Aorta (tissue), 5 donors: ENCODE measurements around the gene NCF2. TPM values are rescaled to one million over a fixed set of nuclear protein-coding genes. Genes with fewer than 3 reads are reported as not detected.

Experiments
- ATAC-seq: fragments of 200-7000 bp; cut with Tn5 transposase; one replicate; pipeline ENCODE4 v1.9.1; 2022; ENCODE audit warnings: moderate library complexity; ENCODE audit not compliant: low FRiP score
- DNase-seq, 2 donors: peaks; one replicate each; pipeline ENCODE4 v3.0.0-alpha.2; 2020
- H3K27ac ChIP-seq, 2 donors: one replicate each; pipeline ENCODE4 v1.5.1; 2013; ENCODE audit warnings: low read length in 2 of 2, mild to moderate bottlenecking in 2 of 2, moderate library complexity in 2 of 2, control low read depth in 1 of 2, inconsistent platforms in 1 of 2, low read depth in 1 of 2
- H3K27me3 ChIP-seq, 2 donors: one replicate each; pipeline ENCODE4 v1.6.1; 2013; ENCODE audit warnings: control low read depth in 1 of 2, low read length in 1 of 2, mild to moderate bottlenecking in 1 of 2, moderate library complexity in 1 of 2; ENCODE audit not compliant: insufficient read depth in 2 of 2, control insufficient read depth in 1 of 2
- H3K36me3 ChIP-seq, 2 donors: one replicate each; pipeline ENCODE4 v1.6.1; 2013; ENCODE audit warnings: control low read depth in 1 of 2, low read length in 1 of 2, mild to moderate bottlenecking in 1 of 2; ENCODE audit not compliant: insufficient read depth in 2 of 2, control insufficient read depth in 1 of 2
- H3K4me1 ChIP-seq, 2 donors: one replicate each; pipeline ENCODE4 v1.6.1; 2013; ENCODE audit warnings: low read length in 2 of 2, control low read depth in 1 of 2, mild to moderate bottlenecking in 1 of 2, moderate library complexity in 1 of 2; ENCODE audit not compliant: insufficient read depth in 2 of 2, control insufficient read depth in 1 of 2
- H3K4me3 ChIP-seq, 2 donors: one replicate each; pipeline ENCODE4 v1.5.1; 2013; ENCODE audit warnings: low read length in 2 of 2, control low read depth in 1 of 2, mild to moderate bottlenecking in 1 of 2
- H3K9me3 ChIP-seq: one replicate; pipeline ENCODE4 v1.6.1; 2013; ENCODE audit warnings: mild to moderate bottlenecking, low read length; ENCODE audit not compliant: control insufficient read depth
- WGBS, 2 donors: extraction: QIAGEN DNeasy Blood & Tissue Kit; methylation state at CpG; one replicate each; pipeline ENCODE4 v1.1.7; 2013; 5-methylcytosine and 5-hydroxymethylcytosine counted together
- intact Hi-C, 2 donors: fragments of 100-400 bp; cut with DNase I; formaldehyde crosslinking; loops; one replicate each; pipeline versions ENCODE4 v1.14.2 to v1.15.0; 2022
- polyA plus RNA-seq, 2 donors: library from polyadenylated mRNA; stranded (reverse); fragments of 200-250 nt; gene quantifications; one replicate each; pipeline ENCODE4 v1.2.3, GENCODE V29; 2013
- total RNA-seq, 2 donors: library from RNA; stranded (reverse); fragmentation: NEBNext Ultra II Directional; extraction: Animal tissue kit (Norgen Biotek cat#: 25700); gene quantifications; one replicate each; pipeline ENCODE4 v1.2.1, GENCODE V29; 2021
- donor health status: healthy with polysubstance abuse.
- donor health status: Bipolar disorder and iron deficiency.
- donor health status: DM: no; HTN: no; CAD: no.
- donor health status: DM: no; HTN: no; CAD: no.
- donor health status: DM: yes; HTN: yes; CAD: no.

NCF2 gene
- total and polyA plus RNA-seq, 4 donors, result 2.2 to 28.0 (median 18.4) TPM

GRCh38 chr1:183546427-183546826 is 43.8 kb downstream of the NCF2 start:
- intact Hi-C loops, result no loop called here
- no peak overlapping the region for H3K4me3 ChIP-seq
- H3K9me3 ChIP-seq, result no peaks in the 10 kb centered on the region
- no peaks in the 10 kb centered on the region for H3K4me1 ChIP-seq
- 3 to 7% methylated on average over 2 of the region's 2 CpGs for WGBS, 2 donors
- H3K27ac ChIP-seq, result no peak overlapping the region
- H3K36me3 ChIP-seq, result peaks cover 0 to 4% of the 10 kb centered on the region in 2 donors
- no peaks in the 10 kb centered on the region for H3K27me3 ChIP-seq
- no peak for ATAC-seq
- no peak for DNase-seq

GRCh38 chr1:183544598-183545297 is 45.5 kb downstream of the NCF2 start:
- 67 to 68% methylated on average over 5 of the region's 5 CpGs for WGBS, 2 donors
- peaks cover 2 to 3% of the 10 kb centered on the region in 2 donors for H3K36me3 ChIP-seq
- H3K27ac ChIP-seq, result no peak overlapping the region
- ATAC-seq (no peak), DNase-seq (no peak)
- no peaks in the 10 kb centered on the region for H3K27me3 ChIP-seq
- intact Hi-C loops, result loop anchor here in 1 of 2 donors (5.0 kb wide), 1 partner anchor 72 kb away; the partner anchor contains the start of gene SMG7
- H3K9me3 ChIP-seq, result no peaks in the 10 kb centered on the region
- H3K4me3 ChIP-seq, result no peak overlapping the region
- no peaks in the 10 kb centered on the region for H3K4me1 ChIP-seq

DNA sequence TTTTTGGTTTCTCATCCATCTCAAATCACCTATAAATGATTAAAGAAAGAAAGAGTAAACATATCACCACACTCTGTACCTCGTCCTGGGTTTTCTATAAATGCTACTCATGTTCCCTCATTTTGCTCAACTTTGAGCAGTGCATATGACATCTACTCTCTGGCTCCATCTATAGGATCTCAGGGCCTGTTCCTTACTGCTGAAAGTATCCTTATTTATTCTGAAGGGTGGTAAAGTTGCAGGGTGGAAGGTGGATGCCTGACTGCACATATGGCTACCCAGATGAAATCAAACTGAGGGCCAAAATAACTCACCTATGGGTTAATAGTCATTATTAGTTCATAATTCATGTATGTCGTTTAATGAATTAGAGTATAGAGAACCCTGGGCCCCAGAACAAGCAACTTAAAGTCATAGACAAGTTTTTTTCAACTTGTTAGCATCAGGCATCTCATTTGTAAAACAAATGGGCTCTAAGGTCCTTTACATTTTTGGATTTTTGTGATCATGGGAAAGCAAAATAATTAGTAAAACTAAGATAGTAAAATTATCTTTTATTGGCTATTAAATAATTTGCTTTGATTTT is 46.5 kb downstream of the NCF2 start:
- H3K27me3 ChIP-seq, result no peaks in the 10 kb centered on the region
- no peaks in the 10 kb centered on the region for H3K9me3 ChIP-seq
- no peak for DNase-seq
- intact Hi-C loops, result loop anchor here in 1 of 2 donors (5.0 kb wide), 1 partner anchor 71 kb away; the partner anchor contains the start of gene SMG7
- no peak overlapping the region for H3K4me3 ChIP-seq
- no peak overlapping the region for H3K27ac ChIP-seq
- H3K4me1 ChIP-seq, result no peaks in the 10 kb centered on the region
- WGBS, 2 donors, result 24 to 29% methylated on average over 2 of the region's 2 CpGs
- no peak for ATAC-seq
- H3K36me3 ChIP-seq, result peaks cover 2 to 3% of the 10 kb centered on the region in 2 donors

DNA sequence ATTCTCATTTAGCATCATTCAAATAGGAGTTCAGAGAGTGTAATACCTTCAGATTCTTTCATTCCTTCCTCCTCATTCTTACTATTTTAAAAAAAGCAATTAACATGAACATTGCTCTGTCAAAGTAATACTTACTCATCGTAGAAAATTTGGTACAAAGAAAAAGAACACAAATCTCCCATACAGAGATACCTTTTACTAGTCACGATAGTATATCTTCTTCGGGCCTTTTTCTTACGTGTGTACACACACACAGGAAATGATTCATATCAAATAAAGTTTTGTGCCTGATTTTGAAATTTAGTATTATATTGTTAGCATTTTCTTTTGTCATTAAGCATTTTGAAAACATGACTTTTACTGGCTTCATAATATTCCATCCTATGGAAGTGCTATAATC is 52.9 kb downstream of the NCF2 start:
- DNase-seq (no peak), ATAC-seq (no peak)
- Histone ChIP-seq H3K27ac (no peak overlapping the region), H3K36me3 (peaks cover 3 to 4% of the 10 kb centered on the region in 2 donors), H3K27me3 (no peaks in the 10 kb centered on the region), H3K9me3 (no peaks in the 10 kb centered on the region), H3K4me1 (no peaks in the 10 kb centered on the region), H3K4me3 (no peak overlapping the region)
- intact Hi-C loops, result no loop called here
- WGBS, 2 donors, result 95 to 96% methylated on average over 4 of the region's 4 CpGs

DNA sequence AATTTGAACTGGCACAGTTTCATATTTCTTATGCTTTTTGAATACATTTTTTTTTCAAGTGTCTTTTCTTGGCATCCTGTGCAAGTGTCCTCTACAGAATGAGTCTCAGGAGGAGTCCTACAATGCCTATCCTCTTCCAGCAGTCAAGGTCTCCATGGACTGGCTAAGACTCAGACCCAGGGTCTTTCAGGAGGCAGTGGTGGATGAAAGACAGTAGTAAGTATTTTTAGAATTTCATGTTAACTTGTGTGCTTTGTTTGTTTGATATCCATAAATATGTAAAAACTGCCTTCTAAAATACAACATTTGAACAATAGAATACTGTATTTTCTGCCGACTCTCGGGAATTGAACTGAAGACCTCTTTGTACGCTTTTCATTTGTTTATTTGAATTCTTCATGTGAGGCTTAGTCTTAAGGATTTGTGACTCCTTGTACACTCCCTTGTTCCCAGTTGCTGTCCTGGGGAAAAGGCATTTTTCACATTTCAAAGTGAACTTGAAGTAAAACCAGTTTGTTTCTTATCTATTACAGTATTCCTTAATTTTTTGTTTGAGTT is 56.6 kb downstream of the NCF2 start:
- no peaks in the 10 kb centered on the region for H3K4me1 ChIP-seq
- H3K4me3 ChIP-seq, result no peak overlapping the region
- DNase-seq, result no peak
- no peaks in the 10 kb centered on the region for H3K27me3 ChIP-seq
- H3K9me3 ChIP-seq, result no peaks in the 10 kb centered on the region
- H3K36me3 ChIP-seq, result peaks cover 2% of the 10 kb centered on the region in 2 donors
- 87% methylated on average over 3 of the region's 3 CpGs for WGBS, 2 donors
- intact Hi-C loops, result no loop called here
- H3K27ac ChIP-seq, result no peak overlapping the region
- ATAC-seq, result no peak

GRCh38 chr1:183528577-183528976 is 61.7 kb downstream of the NCF2 start:
- H3K36me3 ChIP-seq, result peaks cover 1 to 4% of the 10 kb centered on the region in 2 donors

GRCh38 chr1:183522104-183522503 is 68.2 kb downstream of the NCF2 start:
- DNase-seq (no peak), ATAC-seq (no peak)
- Histone ChIP-seq H3K27me3 (no peaks in the 10 kb centered on the region), H3K9me3 (no peaks in the 10 kb centered on the region), H3K36me3 (peaks cover 0 to 5% of the 10 kb centered on the region in 2 donors), H3K4me1 (no peaks in the 10 kb centered on the region), H3K4me3 (no peak overlapping the region), H3K27ac (no peak overlapping the region)
- intact Hi-C loops, result no loop called here
- WGBS, 2 donors, result 88 to 94% methylated on average over 1 of the region's 1 CpG

More at GRCh38 chr1:183528577-183528976, 61.7 kb downstream of the NCF2 start:
- Histone ChIP-seq H3K9me3 (no peaks in the 10 kb centered on the region), H3K4me1 (no peaks in the 10 kb centered on the region), H3K27ac (no peak overlapping the region), H3K27me3 (no peaks in the 10 kb centered on the region), H3K4me3 (no peak overlapping the region)
- ATAC-seq (no peak), DNase-seq (no peak)
- WGBS, 2 donors, result 94 to 98% methylated on average over 3 of the region's 3 CpGs
- intact Hi-C loops, result no loop called here

DNA sequence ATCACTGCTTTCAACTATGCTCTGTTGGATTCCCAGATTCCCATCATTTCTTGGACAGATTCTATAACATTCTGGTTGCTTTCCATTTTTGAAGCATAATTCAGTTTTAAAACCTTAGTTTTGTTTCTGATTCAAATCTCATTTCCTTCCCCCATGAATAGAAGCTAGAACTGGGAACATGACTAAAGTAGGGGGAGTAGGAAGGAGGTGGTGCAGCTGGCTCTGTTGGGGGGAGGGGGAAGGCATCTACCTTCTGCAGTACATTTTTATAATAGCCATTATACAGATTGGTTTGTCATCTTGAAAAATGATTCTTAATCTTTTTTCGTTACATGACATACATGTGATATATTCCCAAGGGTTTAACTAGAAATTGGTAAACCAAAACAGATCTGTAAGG is 69.9 kb downstream of the NCF2 start:
- 80 to 86% methylated on average over 1 of the region's 1 CpG for WGBS, 2 donors
- no peak for ATAC-seq
- intact Hi-C loops, result no loop called here
- Histone ChIP-seq H3K36me3 (peaks cover 0 to 5% of the 10 kb centered on the region in 2 donors), H3K4me3 (no peak overlapping the region), H3K27me3 (no peaks in the 10 kb centered on the region), H3K4me1 (no peaks in the 10 kb centered on the region), H3K9me3 (no peaks in the 10 kb centered on the region), H3K27ac (no peak overlapping the region)
- DNase-seq, result no peak

GRCh38 chr1:183517401-183517800 is 72.9 kb downstream of the NCF2 start:
- no peaks in the 10 kb centered on the region for H3K9me3 ChIP-seq
- peaks cover 0 to 5% of the 10 kb centered on the region in 2 donors for H3K36me3 ChIP-seq
- no peak overlapping the region for H3K4me3 ChIP-seq
- WGBS, 2 donors, result 88 to 89% methylated on average over 6 of the region's 6 CpGs
- ATAC-seq (no peak), DNase-seq (no peak)
- H3K4me1 ChIP-seq, result no peaks in the 10 kb centered on the region
- H3K27ac ChIP-seq, result no peak overlapping the region
- intact Hi-C loops, result no loop called here
- no peaks in the 10 kb centered on the region for H3K27me3 ChIP-seq
